Measurements from ENCODE around the gene CSGALNACT2.

DNA sequence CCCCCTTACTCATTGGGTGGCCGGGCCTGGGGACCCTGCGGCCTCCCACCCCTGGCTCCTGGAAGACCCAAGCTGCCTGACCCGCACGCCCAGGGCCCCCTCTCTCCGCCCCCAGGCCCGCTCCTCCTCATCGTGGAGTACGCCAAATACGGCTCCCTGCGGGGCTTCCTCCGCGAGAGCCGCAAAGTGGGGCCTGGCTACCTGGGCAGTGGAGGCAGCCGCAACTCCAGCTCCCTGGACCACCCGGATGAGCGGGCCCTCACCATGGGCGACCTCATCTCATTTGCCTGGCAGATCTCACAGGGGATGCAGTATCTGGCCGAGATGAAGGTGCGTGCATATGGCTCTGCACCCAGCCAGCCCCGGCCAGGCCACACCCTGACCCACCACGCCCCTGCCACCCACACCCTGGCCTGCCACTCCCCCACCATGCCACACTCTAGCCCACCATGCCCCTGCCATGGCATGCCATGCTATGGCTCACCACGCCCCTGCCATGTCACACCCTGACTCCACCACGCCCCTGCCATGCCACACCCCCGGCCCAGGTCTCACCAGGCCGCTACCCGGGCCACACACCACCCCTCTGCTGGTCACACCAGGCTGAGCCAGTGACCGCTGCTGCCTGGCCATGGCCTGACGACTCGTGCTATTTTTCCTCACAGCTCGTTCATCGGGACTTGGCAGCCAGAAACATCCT lies 18.7 kb upstream of the CSGALNACT2 start:
- TF ChIP-seq SMC3 (IDR thresholded peaks at IDR 0.05; ENCODE audit: low read length) (no peak), EZH2 (conservative IDR thresholded peaks at IDR 0.05; ENCODE audit: low read depth, low read length) (no peak), ZC3H4 (CRISPR knock-in tag; IDR thresholded peaks at IDR 0.05; ENCODE audit: borderline replicate concordance) (no peak), SMAD9 (CRISPR knock-in tag; IDR thresholded peaks at IDR 0.05) (no peak), NCOA5 (CRISPR knock-in tag; IDR thresholded peaks at IDR 0.05) (no peak), NCOA1 (CRISPR knock-in tag; IDR thresholded peaks at IDR 0.05) (no peak), ATF1 (CRISPR knock-in tag; IDR thresholded peaks at IDR 0.05) (no peak), ZNF496 (CRISPR knock-in tag; IDR thresholded peaks at IDR 0.05; ENCODE audit: insufficient replicate concordance) (no peak)
- TF ChIP-seq, protein P1, sequence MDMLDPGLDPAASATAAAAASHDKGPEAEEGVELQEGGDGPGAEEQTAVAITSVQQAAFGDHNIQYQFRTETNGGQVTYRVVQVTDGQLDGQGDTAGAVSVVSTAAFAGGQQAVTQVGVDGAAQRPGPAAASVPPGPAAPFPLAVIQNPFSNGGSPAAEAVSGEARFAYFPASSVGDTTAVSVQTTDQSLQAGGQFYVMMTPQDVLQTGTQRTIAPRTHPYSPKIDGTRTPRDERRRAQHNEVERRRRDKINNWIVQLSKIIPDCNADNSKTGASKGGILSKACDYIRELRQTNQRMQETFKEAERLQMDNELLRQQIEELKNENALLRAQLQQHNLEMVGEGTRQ (IDR thresholded peaks at IDR 0.05; ENCODE audit: low read depth, low read length), result no peak
- TF ChIP-seq, protein P1 (CRISPR knock-in tag; IDR thresholded peaks at IDR 0.05; ENCODE audit: borderline replicate concordance), result no peak
- TF ChIP-seq, protein P2, sequence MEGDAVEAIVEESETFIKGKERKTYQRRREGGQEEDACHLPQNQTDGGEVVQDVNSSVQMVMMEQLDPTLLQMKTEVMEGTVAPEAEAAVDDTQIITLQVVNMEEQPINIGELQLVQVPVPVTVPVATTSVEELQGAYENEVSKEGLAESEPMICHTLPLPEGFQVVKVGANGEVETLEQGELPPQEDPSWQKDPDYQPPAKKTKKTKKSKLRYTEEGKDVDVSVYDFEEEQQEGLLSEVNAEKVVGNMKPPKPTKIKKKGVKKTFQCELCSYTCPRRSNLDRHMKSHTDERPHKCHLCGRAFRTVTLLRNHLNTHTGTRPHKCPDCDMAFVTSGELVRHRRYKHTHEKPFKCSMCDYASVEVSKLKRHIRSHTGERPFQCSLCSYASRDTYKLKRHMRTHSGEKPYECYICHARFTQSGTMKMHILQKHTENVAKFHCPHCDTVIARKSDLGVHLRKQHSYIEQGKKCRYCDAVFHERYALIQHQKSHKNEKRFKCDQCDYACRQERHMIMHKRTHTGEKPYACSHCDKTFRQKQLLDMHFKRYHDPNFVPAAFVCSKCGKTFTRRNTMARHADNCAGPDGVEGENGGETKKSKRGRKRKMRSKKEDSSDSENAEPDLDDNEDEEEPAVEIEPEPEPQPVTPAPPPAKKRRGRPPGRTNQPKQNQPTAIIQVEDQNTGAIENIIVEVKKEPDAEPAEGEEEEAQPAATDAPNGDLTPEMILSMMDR (CRISPR knock-in tag; IDR thresholded peaks at IDR 0.05), result no peak

Measured in HepG2 (cell line).